Peyer's patch (tissue), 4 donors: ENCODE measurements around the gene TRHDE.

ENCODE experiments used
- CTCF ChIP-seq, 6 experiments: fragments of 450-650 bp in 4 of 6; fragments of 200-600 bp in 2 of 6; sonication (generic) in 1 of 6; IDR thresholded peaks; one replicate each; pipeline ENCODE4 v1.5.1; 2017 to 2019; ENCODE audit warnings: antibody characterized with exemption in 6 of 6, mild to moderate bottlenecking in 3 of 6, moderate library complexity in 1 of 6
- POLR2A ChIP-seq, 2 donors: fragments of 450-650 bp; IDR thresholded peaks; one replicate each; pipeline ENCODE4 v1.5.1; 2017; ENCODE audit warnings: antibody characterized with exemption in 2 of 2, mild to moderate bottlenecking in 2 of 2, moderate library complexity in 2 of 2

- TF ChIP-seq CTCF (IDR thresholded peaks at IDR 0.05): no peak
- no peak for TF ChIP-seq POLR2A (IDR thresholded peaks at IDR 0.05)
These were observed 745 bp downstream of the TRHDE start for GRCh38 chr12:72272731-72273498.
